ENCODE results near the gene BBOX1.

DNA sequence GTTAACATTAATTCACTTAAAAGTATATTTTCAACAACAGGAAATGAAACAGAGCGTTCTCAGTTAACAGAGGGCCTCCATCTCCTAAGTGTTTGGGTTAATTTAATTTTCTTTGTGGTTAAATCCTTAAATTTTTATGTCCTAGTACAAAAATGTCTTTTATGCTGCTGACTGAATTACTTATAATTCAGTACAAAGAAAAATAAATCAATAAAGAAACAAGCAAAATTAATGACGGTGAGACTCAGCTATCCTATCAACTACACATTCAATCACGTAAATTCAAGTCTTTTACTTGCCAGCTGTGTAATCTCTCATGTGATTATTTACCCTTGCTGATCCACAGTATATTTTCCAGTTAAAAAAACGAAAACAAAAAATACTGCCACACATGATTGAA is 81.4 kb downstream of the BBOX1 start:
- TF ChIP-seq POLR2A (IDR thresholded peaks at IDR 0.05; ENCODE audit: low read length) = no peak
- no peak for TF ChIP-seq GATA1 (IDR thresholded peaks at IDR 0.05; ENCODE audit: low read depth, low read length)
